Fibroblast of the conjunctiva (primary cell): ENCODE data around the gene CTIF.

Experiments
- DNase-seq: peaks from one replicate; pipeline ENCODE4 v3.0.0-alpha.2; 2010; ENCODE audit warnings: low read depth

The CTIF gene

DNA sequence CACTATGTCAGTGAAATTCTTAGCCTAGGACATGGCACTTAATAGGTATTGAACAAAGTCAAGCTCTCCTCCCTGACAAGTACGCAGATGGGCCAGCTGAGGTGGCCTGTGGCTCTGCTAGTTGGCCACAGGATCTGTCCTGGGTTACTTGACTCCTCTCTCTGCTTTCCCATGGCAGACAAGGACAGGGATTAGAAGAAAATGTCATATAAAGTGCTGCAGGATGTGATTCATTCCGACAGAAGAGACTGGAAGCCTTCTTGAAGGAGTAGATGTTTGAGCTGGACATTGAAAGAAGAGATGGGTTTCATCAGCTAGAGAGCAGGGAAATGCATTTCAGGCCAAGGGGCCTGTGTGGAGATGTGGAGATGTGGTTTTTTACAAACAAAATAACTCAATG is 365.3 kb downstream of the CTIF start:
- no peak for DNase-seq

- no peak for DNase-seq
Observed at GRCh38 chr18:48904847-48905394, 366.1 kb downstream of the CTIF start.

DNA sequence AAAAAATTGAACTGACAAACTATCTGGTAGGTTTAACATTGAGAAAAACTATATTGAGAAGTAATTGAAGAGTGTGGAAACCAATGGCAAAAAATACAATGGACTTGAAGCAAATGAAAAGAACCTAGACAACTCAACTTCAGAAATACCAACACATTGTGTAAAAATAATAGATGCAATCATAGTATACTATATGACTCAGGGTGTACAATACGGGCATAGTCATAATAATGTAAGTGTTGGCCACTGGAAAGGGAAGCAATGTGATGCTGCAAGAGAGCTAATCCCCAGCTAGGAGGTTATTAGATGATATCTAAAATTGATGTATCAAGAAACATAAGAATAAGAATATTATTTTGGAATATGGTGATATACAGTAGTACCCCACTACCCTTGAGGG is 366.7 kb downstream of the CTIF start:
- no peak for DNase-seq

GRCh38 chr18:48908916-48909315 is 370.1 kb downstream of the CTIF start:
- DNase-seq: no peak

DNA sequence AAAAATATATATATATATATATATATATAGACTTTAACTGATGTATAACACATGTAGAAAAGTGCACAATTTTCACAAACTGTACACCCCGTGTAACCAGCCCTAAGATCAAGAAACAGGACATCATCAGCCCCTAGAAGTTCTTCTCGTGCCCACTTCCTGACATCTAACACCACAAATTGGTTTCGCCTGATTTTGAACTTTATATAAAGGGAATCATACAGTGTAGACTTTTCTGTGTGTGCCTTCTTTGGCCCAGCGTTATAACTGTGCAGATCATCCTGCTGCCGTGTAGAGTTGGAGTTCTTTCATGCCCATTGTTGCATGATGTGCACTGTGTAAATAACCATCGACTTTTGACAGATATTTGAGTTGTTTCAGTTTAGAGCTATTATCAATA is 370.9 kb downstream of the CTIF start:
- DNase-seq: no peak

DNA sequence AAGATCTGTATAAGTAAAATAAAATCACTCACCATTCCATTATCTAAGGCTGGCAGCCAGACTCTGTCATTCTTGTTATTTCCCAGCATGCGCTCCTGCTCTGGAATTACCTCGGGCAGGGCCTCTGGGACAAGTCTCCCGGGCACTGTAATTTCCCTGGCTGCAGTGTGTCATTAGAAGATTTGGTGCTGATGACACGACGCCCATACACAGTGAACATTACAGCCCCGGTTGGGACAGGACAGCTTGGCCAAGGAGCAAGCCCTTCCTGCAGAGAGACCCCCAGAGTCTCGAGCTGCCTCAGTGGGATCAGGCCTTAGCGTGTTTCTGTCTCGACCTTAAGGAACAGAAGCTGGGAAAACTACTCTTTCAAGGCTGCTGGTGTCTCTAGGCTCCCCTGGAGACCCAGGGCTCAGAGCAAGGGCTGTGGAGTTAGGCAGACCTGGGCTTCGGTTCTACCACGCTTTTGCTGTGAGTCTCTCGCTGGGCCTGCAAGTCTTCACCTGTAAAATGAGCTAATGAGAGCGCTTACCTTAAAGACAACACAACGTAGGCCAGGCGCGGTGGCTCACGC is 372.2 kb downstream of the CTIF start:
- no peak for DNase-seq
